Measurements from ENCODE around the gene LGMN. TPM values are rescaled to one million over a fixed set of nuclear protein-coding genes. Genes with fewer than 3 reads are reported as not detected.

The LGMN gene
- total RNA-seq, 1 experiment from 2014 or later: 20.0 TPM

GRCh38 chr14:92670160-92670559, 78.3 kb downstream of the LGMN start:
- intact Hi-C loops (cut with micrococcal nuclease): loop anchor here (1.0 kb wide), 1 partner anchor 81 kb away; no protein-coding TSS in a partner anchor
- Mint-ChIP-seq H3K9me3 (ENCODE audit: unreplicated experiment) (no peaks in the 10 kb centered on the region), H3K4me1 (ENCODE audit: insufficient read depth, unreplicated experiment) (peaks cover 5% of the 10 kb centered on the region), H3K4me3 (ENCODE audit: unreplicated experiment) (no peak overlapping the region), H3K36me3 (ENCODE audit: insufficient read depth, unreplicated experiment) (no peaks in the 10 kb centered on the region), H3K27ac (ENCODE audit: low read depth, unreplicated experiment) (no peak overlapping the region), H3K27me3 (ENCODE audit: insufficient read depth, unreplicated experiment) (no peaks in the 10 kb centered on the region)
- ChIA-PET POLR2A (interaction anchor here (0.6 kb wide), 1 partner anchor 125 kb away, joined by 3 read pairs; no protein-coding TSS in a partner anchor), CTCF (interaction anchor here (0.6 to 1.3 kb wide), 4 partner anchors 8 to 56 kb away, joined by 3 to 4 read pairs (median 4); no protein-coding TSS in a partner anchor)
- BruUV-seq (replicated peaks): no TSS peak
- no peak for TF ChIP-seq CTCF (IDR thresholded peaks at IDR 0.05; ENCODE audit: unreplicated experiment)
- DNase-seq (ENCODE audit: unreplicated experiment): peak; percentile 56

- intact Hi-C loops (cut with micrococcal nuclease): no loop called here
- no TSS peak for BruUV-seq (replicated peaks)
- no peak for TF ChIP-seq CTCF (IDR thresholded peaks at IDR 0.05; ENCODE audit: unreplicated experiment)
- H3K4me1 Mint-ChIP-seq (ENCODE audit: insufficient read depth, unreplicated experiment): peaks cover 5% of the 10 kb centered on the region
- DNase-seq (ENCODE audit: unreplicated experiment): no peak
- H3K27ac Mint-ChIP-seq (ENCODE audit: low read depth, unreplicated experiment): no peak overlapping the region
- ChIA-PET POLR2A (no interaction called here), CTCF (interaction anchor here (0.7 to 2.0 kb wide), 5 partner anchors 10 to 426 kb away, joined by 3 to 7 read pairs (median 3); no protein-coding TSS in a partner anchor)
- no peaks in the 10 kb centered on the region for H3K9me3 Mint-ChIP-seq (ENCODE audit: unreplicated experiment)
- no peaks in the 10 kb centered on the region for H3K27me3 Mint-ChIP-seq (ENCODE audit: insufficient read depth, unreplicated experiment)
- peaks cover 5% of the 10 kb centered on the region for H3K36me3 Mint-ChIP-seq (ENCODE audit: insufficient read depth, unreplicated experiment)
- no peak overlapping the region for H3K4me3 Mint-ChIP-seq (ENCODE audit: unreplicated experiment)
These were observed 80.0 kb downstream of the LGMN start for GRCh38 chr14:92668276-92668973.

- H3K27ac Mint-ChIP-seq (ENCODE audit: low read depth, unreplicated experiment): no peak overlapping the region
These were observed 82.2 kb downstream of the LGMN start for GRCh38 chr14:92666251-92666650.

More at GRCh38 chr14:92666251-92666650, 82.2 kb downstream of the LGMN start:
- Mint-ChIP-seq H3K4me1 (ENCODE audit: insufficient read depth, unreplicated experiment) (peaks cover 5% of the 10 kb centered on the region), H3K27me3 (ENCODE audit: insufficient read depth, unreplicated experiment) (no peaks in the 10 kb centered on the region), H3K4me3 (ENCODE audit: unreplicated experiment) (no peak overlapping the region), H3K36me3 (ENCODE audit: insufficient read depth, unreplicated experiment) (peaks cover 5% of the 10 kb centered on the region), H3K9me3 (ENCODE audit: unreplicated experiment) (no peaks in the 10 kb centered on the region)
- POLR2A ChIA-PET: no interaction called here
- TF ChIP-seq CTCF (IDR thresholded peaks at IDR 0.05; ENCODE audit: unreplicated experiment): no peak
- no peak for DNase-seq (ENCODE audit: unreplicated experiment)
- no TSS peak for BruUV-seq (replicated peaks)
- CTCF ChIA-PET: no interaction called here
- intact Hi-C loops (cut with micrococcal nuclease): no loop called here
